GM12878 (cell line): Measurements from ENCODE around the gene PTPRC.

Source experiments
- CTCF ChIP-seq, 3 experiments: IDR thresholded peaks in 2 of 3; conservative IDR thresholded peaks in 1 of 3; 2 replicates each; pipeline ENCODE4 v1.5.1; 2011; ENCODE audit warnings: low read depth in 3 of 3, low read length in 3 of 3, mild to moderate bottlenecking in 3 of 3, control low read depth in 2 of 3, moderate library complexity in 2 of 3, inconsistent platforms in 1 of 3, mixed read lengths in 1 of 3; ENCODE audit not compliant: control insufficient read depth in 2 of 3, insufficient read depth in 1 of 3; ENCODE audit errors: extremely low read depth in 1 of 3
- TAF1 ChIP-seq: IDR thresholded peaks from 2 replicates; pipeline ENCODE4 v1.6.1; 2011; ENCODE audit warnings: mild to moderate bottlenecking, low read depth, low read length, borderline replicate concordance
- TARDBP ChIP-seq: IDR thresholded peaks from 2 replicates; pipeline ENCODE4 v1.6.1; 2016; ENCODE audit warnings: borderline replicate concordance

GRCh38 chr1:198679535-198680173 lies 40.8 kb downstream of the PTPRC start:
- TF ChIP-seq CTCF (IDR thresholded peaks at IDR 0.05 in 2 of 3, conservative IDR thresholded peaks at IDR 0.05 in 1 of 3; ENCODE audit: control insufficient read depth in 2 of 3, extremely low read depth in 1 of 3, insufficient read depth in 1 of 3, low read depth in 3 of 3, low read length in 3 of 3) = no peak
- TF ChIP-seq TAF1 = no peak
- TF ChIP-seq TARDBP = no peak
